ENCODE measurements around the gene COL1A2.
A peak's percentile ranks its signal among the peaks of the same experiment; 100 is the strongest.

The COL1A2 gene

DNA sequence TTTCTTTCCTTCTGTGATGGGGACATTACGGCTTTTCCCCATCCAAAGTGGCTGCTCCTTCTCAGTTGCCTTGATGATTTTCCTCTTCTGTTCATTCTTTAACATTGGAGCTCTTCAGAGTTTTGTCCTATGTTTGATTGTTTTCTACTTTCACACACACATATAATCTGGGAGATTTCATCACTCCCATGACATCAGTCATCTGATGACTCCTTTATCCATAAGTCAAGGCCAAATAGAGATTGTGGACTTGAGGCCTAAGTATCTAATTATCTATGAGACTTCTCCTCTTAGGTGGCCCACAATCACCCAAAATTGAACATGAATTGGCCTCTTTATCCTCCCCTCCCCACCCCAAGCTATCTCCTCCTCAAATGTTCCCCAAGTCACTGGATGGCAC is 5.3 kb upstream of the COL1A2 start:
- Histone ChIP-seq H3K36me3 (replicated peaks; ENCODE audit: insufficient read depth, low read length) (no peaks in the 10 kb centered on the region), H3K4me2 (ENCODE audit: low read depth, low read length) (no peak overlapping the region), H3K4me3 (ENCODE audit: low read length) (no peak overlapping the region), H3F3A (ENCODE audit: insufficient read depth, low read length) (no peaks in the 10 kb centered on the region), H4K20me1 (ENCODE audit: insufficient read depth, low read length) (no peaks in the 10 kb centered on the region), H3K9me2 (replicated peaks; ENCODE audit: insufficient read depth, low read length) (no peaks in the 10 kb centered on the region), H3K79me2 (ENCODE audit: low read length) (no peaks in the 10 kb centered on the region), H3K27ac (ENCODE audit: low read length) (no peak overlapping the region), H2AFZ (ENCODE audit: low read length) (no peak overlapping the region), H3K4me1 (ENCODE audit: low read length) (no peaks in the 10 kb centered on the region), H3K9me3 (replicated peaks; ENCODE audit: insufficient read depth, low read length) (no peaks in the 10 kb centered on the region), H3K9ac (ENCODE audit: low read length) (no peak overlapping the region), H3K27me3 (replicated peaks; ENCODE audit: insufficient read depth, low read length) (no peaks in the 10 kb centered on the region)
- no peak for DNase-seq
- no peak for TF ChIP-seq EZH2phosphoT487 (IDR thresholded peaks at IDR 0.05; ENCODE audit: low read length)
- TF ChIP-seq EZH2 (optimal IDR thresholded peaks at IDR 0.05; ENCODE audit: low read depth, low read length), result no peak
- TF ChIP-seq, protein P1, sequence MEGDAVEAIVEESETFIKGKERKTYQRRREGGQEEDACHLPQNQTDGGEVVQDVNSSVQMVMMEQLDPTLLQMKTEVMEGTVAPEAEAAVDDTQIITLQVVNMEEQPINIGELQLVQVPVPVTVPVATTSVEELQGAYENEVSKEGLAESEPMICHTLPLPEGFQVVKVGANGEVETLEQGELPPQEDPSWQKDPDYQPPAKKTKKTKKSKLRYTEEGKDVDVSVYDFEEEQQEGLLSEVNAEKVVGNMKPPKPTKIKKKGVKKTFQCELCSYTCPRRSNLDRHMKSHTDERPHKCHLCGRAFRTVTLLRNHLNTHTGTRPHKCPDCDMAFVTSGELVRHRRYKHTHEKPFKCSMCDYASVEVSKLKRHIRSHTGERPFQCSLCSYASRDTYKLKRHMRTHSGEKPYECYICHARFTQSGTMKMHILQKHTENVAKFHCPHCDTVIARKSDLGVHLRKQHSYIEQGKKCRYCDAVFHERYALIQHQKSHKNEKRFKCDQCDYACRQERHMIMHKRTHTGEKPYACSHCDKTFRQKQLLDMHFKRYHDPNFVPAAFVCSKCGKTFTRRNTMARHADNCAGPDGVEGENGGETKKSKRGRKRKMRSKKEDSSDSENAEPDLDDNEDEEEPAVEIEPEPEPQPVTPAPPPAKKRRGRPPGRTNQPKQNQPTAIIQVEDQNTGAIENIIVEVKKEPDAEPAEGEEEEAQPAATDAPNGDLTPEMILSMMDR (IDR thresholded peaks at IDR 0.05; ENCODE audit: low read length), result no peak

DNA sequence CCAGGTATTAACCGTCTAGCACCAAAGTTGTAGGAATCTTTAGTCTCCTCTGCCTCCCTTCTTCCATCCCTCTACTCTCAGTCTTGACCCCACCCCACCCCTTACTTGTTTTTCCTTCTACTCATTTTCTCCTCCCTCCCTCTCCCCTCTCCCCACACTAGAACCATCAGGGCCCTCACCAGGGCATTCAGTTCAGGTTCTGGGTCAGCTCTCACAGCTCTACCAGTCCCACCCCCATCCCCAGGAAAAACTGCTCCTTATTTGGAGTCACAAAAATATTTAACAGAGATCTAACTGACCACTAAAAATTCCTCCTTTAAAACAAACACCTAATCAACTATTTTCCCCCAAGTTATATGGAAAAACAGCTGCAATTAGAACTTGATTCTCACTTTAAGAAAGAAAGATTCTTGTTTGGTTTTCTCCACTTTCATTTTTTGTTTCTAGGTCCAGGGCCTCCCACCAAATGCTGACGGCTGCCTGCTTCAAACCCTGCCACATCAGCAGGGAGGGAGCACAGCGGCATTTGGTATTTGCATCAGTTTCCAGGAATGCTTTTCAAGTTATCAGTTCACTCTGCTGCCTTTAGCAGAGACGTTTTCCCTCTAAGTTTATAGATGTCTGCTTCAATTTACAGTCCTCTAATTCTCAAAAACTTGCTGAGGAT is 2.8 kb upstream of the COL1A2 start:
- no peaks in the 10 kb centered on the region for H3K79me2 ChIP-seq (ENCODE audit: low read length)
- H3K9ac ChIP-seq (ENCODE audit: low read length), result no peak overlapping the region
- no peaks in the 10 kb centered on the region for H3K9me3 ChIP-seq (replicated peaks; ENCODE audit: insufficient read depth, low read length)
- peak; percentile 28 for DNase-seq
- no peaks in the 10 kb centered on the region for H3K36me3 ChIP-seq (replicated peaks; ENCODE audit: insufficient read depth, low read length)
- no peaks in the 10 kb centered on the region for H4K20me1 ChIP-seq (ENCODE audit: insufficient read depth, low read length)
- no peak overlapping the region for H3K27ac ChIP-seq (ENCODE audit: low read length)
- TF ChIP-seq, protein P1 (IDR thresholded peaks at IDR 0.05; ENCODE audit: low read length), result no peak
- no peak for TF ChIP-seq EZH2phosphoT487 (IDR thresholded peaks at IDR 0.05; ENCODE audit: low read length)
- TF ChIP-seq EZH2 (optimal IDR thresholded peaks at IDR 0.05; ENCODE audit: low read depth, low read length), result no peak
- H3K4me2 ChIP-seq (ENCODE audit: low read depth, low read length), result peak overlapping the region; percentile 12; the same call in 1 of the 2 replicates
- no peaks in the 10 kb centered on the region for H3K27me3 ChIP-seq (replicated peaks; ENCODE audit: insufficient read depth, low read length)
- no peaks in the 10 kb centered on the region for H3F3A ChIP-seq (ENCODE audit: insufficient read depth, low read length)
- no peaks in the 10 kb centered on the region for H3K9me2 ChIP-seq (replicated peaks; ENCODE audit: insufficient read depth, low read length)
- no peak overlapping the region for H3K4me3 ChIP-seq (ENCODE audit: low read length)
- H2AFZ ChIP-seq (ENCODE audit: low read length), result no peak overlapping the region; the same call in 1 of the 2 replicates
- 0 out of 2 replicates have a peak, but pooled peaks cover 4% of the 10 kb centered on the region for H3K4me1 ChIP-seq (ENCODE audit: low read length)

- Histone ChIP-seq H3K4me2 (ENCODE audit: low read depth, low read length) (no peak overlapping the region; the same call in 1 of the 2 replicates), H3K9me3 (replicated peaks; ENCODE audit: insufficient read depth, low read length) (no peaks in the 10 kb centered on the region), H3K27ac (ENCODE audit: low read length) (no peak overlapping the region), H3K27me3 (replicated peaks; ENCODE audit: insufficient read depth, low read length) (no peaks in the 10 kb centered on the region), H3K79me2 (ENCODE audit: low read length) (no peaks in the 10 kb centered on the region), H3K9ac (ENCODE audit: low read length) (no peak overlapping the region), H3K4me1 (ENCODE audit: low read length) (0 out of 2 replicates have a peak, but pooled peaks cover 4% of the 10 kb centered on the region), H4K20me1 (ENCODE audit: insufficient read depth, low read length) (no peaks in the 10 kb centered on the region), H3K4me3 (ENCODE audit: low read length) (no peak overlapping the region), H3K9me2 (replicated peaks; ENCODE audit: insufficient read depth, low read length) (no peaks in the 10 kb centered on the region), H2AFZ (ENCODE audit: low read length) (no peak overlapping the region), H3K36me3 (replicated peaks; ENCODE audit: insufficient read depth, low read length) (no peaks in the 10 kb centered on the region), H3F3A (ENCODE audit: insufficient read depth, low read length) (no peaks in the 10 kb centered on the region)
- TF ChIP-seq, protein P1 (IDR thresholded peaks at IDR 0.05; ENCODE audit: low read length), result no peak
- TF ChIP-seq EZH2phosphoT487 (IDR thresholded peaks at IDR 0.05; ENCODE audit: low read length) (no peak), EZH2 (optimal IDR thresholded peaks at IDR 0.05; ENCODE audit: low read depth, low read length) (no peak)
- no peak for DNase-seq
These were observed 2.3 kb upstream of the COL1A2 start for GRCh38 chr7:94392393-94392786.

All from MM.1S (cell line).